A673 (cell line): Measurements from ENCODE around the gene DNAJC28. TPM values are rescaled to one million over a fixed set of nuclear protein-coding genes. Genes with fewer than 3 reads are reported as not detected.

Source experiments
- BruUV-seq: library from RNA; stranded (reverse); fragments of 400-500 nt; replicated peaks from 2 replicates; lab custom pipeline; 2021; lab: Mats Ljungman, UMichigan
- CTCF ChIA-PET: fragments of 300-600 bp; sonication (Branson Sonifier 250); formaldehyde crosslinking; loops from one replicate; lab custom pipeline; 2022; ENCODE audit warnings: antibody characterized with exemption; lab: Charles Lee
- POLR2A ChIA-PET: fragments of 300-600 bp; sonication (Branson Sonifier 250); formaldehyde crosslinking; loops from one replicate; lab custom pipeline; 2022; ENCODE audit warnings: antibody characterized with exemption; ENCODE audit not compliant: low non-redundant PET; lab: Charles Lee
- DNase-seq: peaks from one replicate; pipeline ENCODE4 v3.0.0-alpha.2; 2015; ENCODE audit warnings: low spot score
- H3K27ac ChIP-seq: fragments of 200-600 bp; sonication (generic); 2 replicates; pipeline ENCODE4 v1.5.1; 2016; ENCODE audit warnings: mixed run types, low read depth, mild to moderate bottlenecking, mixed read lengths, antibody characterized with exemption, low read length; ENCODE audit not compliant: poor library complexity, severe bottlenecking
- H3K27me3 ChIP-seq: fragments of 200-600 bp; sonication (generic); replicated peaks from 2 replicates; pipeline ENCODE4 v1.6.1; 2017; ENCODE audit warnings: mixed run types, low read depth, mild to moderate bottlenecking, mixed read lengths, antibody characterized with exemption, low read length; ENCODE audit not compliant: insufficient read depth, poor library complexity
- H3K36me3 ChIP-seq: fragments of 200-600 bp; sonication (generic); 2 replicates; pipeline ENCODE4 v1.6.1; 2016; ENCODE audit warnings: mixed run types, mild to moderate bottlenecking, mixed read lengths, antibody characterized with exemption, low read length; ENCODE audit not compliant: insufficient read depth, poor library complexity, severe bottlenecking
- H3K4me1 ChIP-seq: fragments of 200-600 bp; sonication (generic); 2 replicates; pipeline ENCODE4 v1.6.1; 2017; ENCODE audit warnings: mixed run types, mild to moderate bottlenecking, mixed read lengths, antibody characterized with exemption, low read length; ENCODE audit not compliant: insufficient read depth, poor library complexity, severe bottlenecking
- H3K4me3 ChIP-seq: fragments of 200-600 bp; sonication (generic); 2 replicates; pipeline ENCODE4 v1.5.1; 2016; ENCODE audit warnings: low read depth, mixed run types, mild to moderate bottlenecking, mixed read lengths, low read length; ENCODE audit not compliant: poor library complexity, severe bottlenecking
- H3K9me3 ChIP-seq: fragments of 200-600 bp; sonication (generic); 2 replicates; pipeline ENCODE4 v1.6.1; 2016; ENCODE audit warnings: mixed run types, low read depth, mild to moderate bottlenecking, mixed read lengths, antibody characterized with exemption, low read length; ENCODE audit not compliant: poor library complexity, severe bottlenecking
- EZH2 ChIP-seq: fragments of 200-600 bp; sonication (generic); IDR thresholded peaks from 2 replicates; pipeline ENCODE4 v1.6.1; 2017; ENCODE audit warnings: borderline replicate concordance, low read depth, mild to moderate bottlenecking, mixed read lengths, antibody characterized with exemption, low read length; ENCODE audit not compliant: poor library complexity, severe bottlenecking
- intact Hi-C: fragments of 100-400 bp; cut with micrococcal nuclease; formaldehyde crosslinking; loops from one replicate; pipeline ENCODE4 v1.10.0; 2022; ENCODE audit not compliant: unreplicated experiment
- total RNA-seq: library from RNA; stranded (reverse); gene quantifications from 2 replicates; pipeline ENCODE4 v1.2.3, GENCODE V29; 2021
- TF ChIP-seq, protein P1 (sequence below): fragments of 300-800, 200-600 bp; sonication (generic); conservative IDR thresholded peaks from 2 replicates; pipeline ENCODE4 v1.5.1; 2017; ENCODE audit warnings: low read depth, mild to moderate bottlenecking, antibody characterized with exemption, low read length, moderate library complexity, mixed read lengths

The DNAJC28 gene
- total RNA-seq, 1 experiment from 2014 or later = 1.7 TPM

DNA sequence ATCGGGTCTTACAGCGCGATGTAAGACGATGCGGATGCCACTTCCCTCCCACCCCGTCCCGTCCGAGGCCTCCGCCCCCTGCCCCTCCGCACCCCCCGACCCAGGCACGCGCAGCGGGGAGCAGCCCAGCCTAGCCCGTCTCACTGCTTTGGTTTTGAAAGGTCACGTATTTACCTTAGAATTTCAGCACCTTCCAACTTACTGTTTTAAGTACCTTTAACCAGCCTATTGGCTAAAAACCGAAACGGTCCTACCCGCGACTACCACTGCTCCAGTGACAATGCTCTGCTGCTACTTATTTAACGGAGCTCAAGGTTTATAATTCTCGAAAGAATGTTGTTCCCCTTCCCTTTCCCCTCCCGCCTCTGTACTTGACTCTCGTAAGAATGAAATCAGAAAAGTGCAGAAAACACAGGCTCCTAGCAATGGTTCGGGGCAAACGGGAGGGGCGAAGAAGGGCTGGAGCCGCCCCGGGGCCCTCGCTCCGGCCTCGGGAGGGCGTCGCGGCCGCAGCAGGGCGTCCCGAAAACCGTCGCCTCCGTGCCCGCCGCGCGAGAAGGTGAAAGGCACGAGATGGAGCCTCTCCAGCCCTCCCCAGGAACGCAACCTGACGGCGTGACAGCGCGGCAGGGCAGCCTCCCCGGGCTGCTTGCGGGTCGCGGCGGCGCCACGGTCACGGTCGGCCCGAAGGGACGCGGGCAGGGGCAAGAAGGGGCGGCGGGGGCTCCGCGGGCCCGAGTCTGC lies 12.4 kb downstream of the DNAJC28 start:
- ChIA-PET POLR2A (interaction anchor here (1.0 kb wide), 1 partner anchor 13 kb away, joined by 7 read pairs; the partner anchor contains the start of gene DNAJC28), CTCF (interaction anchor here (0.7 to 1.4 kb wide), 3 partner anchors 12 to 126 kb away, joined by 5 to 11 read pairs (median 7); partner anchors contain the start of gene DNAJC28)
- peak overlapping the region; percentile 79 for H3K27ac ChIP-seq
- H3K4me3 ChIP-seq = peak overlapping the region; percentile 75
- TF ChIP-seq, protein P1, sequence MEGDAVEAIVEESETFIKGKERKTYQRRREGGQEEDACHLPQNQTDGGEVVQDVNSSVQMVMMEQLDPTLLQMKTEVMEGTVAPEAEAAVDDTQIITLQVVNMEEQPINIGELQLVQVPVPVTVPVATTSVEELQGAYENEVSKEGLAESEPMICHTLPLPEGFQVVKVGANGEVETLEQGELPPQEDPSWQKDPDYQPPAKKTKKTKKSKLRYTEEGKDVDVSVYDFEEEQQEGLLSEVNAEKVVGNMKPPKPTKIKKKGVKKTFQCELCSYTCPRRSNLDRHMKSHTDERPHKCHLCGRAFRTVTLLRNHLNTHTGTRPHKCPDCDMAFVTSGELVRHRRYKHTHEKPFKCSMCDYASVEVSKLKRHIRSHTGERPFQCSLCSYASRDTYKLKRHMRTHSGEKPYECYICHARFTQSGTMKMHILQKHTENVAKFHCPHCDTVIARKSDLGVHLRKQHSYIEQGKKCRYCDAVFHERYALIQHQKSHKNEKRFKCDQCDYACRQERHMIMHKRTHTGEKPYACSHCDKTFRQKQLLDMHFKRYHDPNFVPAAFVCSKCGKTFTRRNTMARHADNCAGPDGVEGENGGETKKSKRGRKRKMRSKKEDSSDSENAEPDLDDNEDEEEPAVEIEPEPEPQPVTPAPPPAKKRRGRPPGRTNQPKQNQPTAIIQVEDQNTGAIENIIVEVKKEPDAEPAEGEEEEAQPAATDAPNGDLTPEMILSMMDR = no peak
- TF ChIP-seq EZH2 = no peak
- intact Hi-C loops = no loop called here
- peak; percentile 47 for DNase-seq
- no TSS peak for BruUV-seq
- no peaks in the 10 kb centered on the region for H3K27me3 ChIP-seq
- H3K36me3 ChIP-seq = no peaks in the 10 kb centered on the region
- no peaks in the 10 kb centered on the region for H3K9me3 ChIP-seq
- H3K4me1 ChIP-seq = peaks cover 7% of the 10 kb centered on the region

DNA sequence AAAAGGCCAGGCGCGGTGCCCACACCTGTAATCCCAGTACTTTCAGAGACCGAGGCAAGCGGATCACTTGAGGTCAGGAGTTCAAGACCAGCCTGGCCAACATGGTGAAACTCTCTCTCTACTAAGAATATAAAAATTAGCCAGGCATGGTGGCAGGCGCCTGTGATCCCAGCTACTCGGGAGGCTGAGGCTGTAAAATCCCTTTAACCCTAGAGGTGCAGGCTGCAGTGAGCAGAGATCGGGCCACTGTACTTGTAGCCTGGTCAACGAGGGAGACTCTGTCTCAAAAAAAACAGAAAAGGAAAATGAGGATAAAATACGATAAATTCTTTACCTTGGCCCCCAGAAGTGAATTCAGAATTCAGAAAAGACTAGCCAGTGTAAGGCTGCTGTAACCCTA lies 13.3 kb downstream of the DNAJC28 start:
- TF ChIP-seq, protein P1 = no peak
- TF ChIP-seq EZH2 = no peak

DNA sequence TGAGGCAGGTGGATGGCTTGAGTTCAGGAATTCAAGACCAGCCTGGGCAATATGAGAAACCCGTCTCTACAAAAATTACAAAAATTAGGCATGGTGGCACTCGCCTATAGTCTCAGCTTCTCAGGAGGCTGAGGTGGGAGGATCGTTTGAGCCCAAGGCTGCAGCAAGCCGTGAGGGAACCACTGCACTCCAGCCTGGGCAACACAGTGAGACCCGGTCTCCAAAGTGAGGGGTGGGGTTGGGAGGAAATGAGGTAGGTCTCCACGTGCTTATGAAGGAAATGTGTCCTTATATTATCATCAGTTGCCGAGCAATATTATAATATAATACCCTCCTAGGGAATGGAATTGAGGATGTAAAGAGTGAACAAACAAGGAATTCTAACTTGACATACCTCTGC lies 14.4 kb downstream of the DNAJC28 start:
- no peak for DNase-seq
- Histone ChIP-seq H3K36me3 (no peaks in the 10 kb centered on the region), H3K4me1 (peaks cover 7% of the 10 kb centered on the region), H3K9me3 (peaks cover 4% of the 10 kb centered on the region), H3K27me3 (no peaks in the 10 kb centered on the region), H3K4me3 (no peak overlapping the region), H3K27ac (no peak overlapping the region)
- TF ChIP-seq, protein P1 = no peak
- intact Hi-C loops = no loop called here
- POLR2A ChIA-PET = no interaction called here
- no TSS peak for BruUV-seq
- CTCF ChIA-PET = no interaction called here

More for the DNA sequence above, 13.3 kb downstream of the DNAJC28 start:
- intact Hi-C loops = no loop called here
- Histone ChIP-seq H3K27me3 (no peaks in the 10 kb centered on the region), H3K4me3 (peak overlapping the region; percentile 75), H3K9me3 (peaks cover 3% of the 10 kb centered on the region), H3K36me3 (no peaks in the 10 kb centered on the region), H3K4me1 (peaks cover 7% of the 10 kb centered on the region), H3K27ac (no peak overlapping the region)
- no peak for DNase-seq
- BruUV-seq = no TSS peak
- CTCF ChIA-PET = no interaction called here
- POLR2A ChIA-PET = no interaction called here
